NCI-H748 (cell line): Measurements from ENCODE around the gene STAMBP.
"Not testable (repeated sequence)": the region's sequence is repeated elsewhere in the genome, so short reads cannot be mapped to it uniquely, and the experiment has no call there.

Experiments
- DNase-seq: peaks from one replicate; lab custom pipeline; 2025; ENCODE audit not compliant: unreplicated experiment; lab: John Stamatoyannopoulos, UW

The STAMBP gene

DNA sequence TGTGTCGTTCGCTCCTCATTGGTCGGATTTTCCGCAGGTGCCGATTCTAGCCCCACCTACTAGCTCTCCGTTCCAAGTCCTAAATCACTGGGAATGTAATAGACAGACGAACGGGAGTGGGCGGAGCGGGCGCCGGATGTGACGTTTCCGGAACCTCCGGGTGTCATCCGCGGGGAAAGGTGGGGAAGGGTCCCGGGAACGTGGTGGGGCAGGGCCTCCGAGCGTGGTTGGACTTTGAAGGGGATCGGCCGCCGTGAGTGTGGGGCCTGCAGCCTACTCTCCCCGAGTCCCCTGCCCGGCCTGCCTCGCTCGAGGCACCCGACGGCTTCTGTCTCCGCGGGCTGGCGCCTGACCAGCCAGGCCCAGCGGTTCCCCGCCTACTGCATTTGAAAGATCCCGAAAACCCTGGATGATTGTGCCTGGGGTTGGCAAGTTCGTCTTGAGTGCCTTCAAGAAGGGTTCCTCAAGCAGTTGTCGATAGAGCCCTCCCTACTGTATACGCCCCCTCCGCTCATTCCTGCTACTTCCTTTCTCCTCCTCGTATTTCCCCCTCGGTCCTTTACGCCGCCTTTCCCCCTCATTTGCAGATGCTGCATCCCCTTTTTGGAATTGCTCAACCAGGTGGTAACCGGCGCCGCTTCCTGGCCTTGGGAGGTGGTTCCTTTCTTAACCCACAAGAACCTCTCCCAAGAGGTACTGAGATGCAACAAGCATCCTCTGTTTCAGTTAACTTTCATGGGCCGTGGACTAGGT is at the start of gene STAMBP:
STAMBP (plus strand) TSS at position 144 of the 753 bp plus-strand sequence. CDS start 1,896 bp downstream, outside the sequence.
- peak; percentile 95 for DNase-seq

DNA sequence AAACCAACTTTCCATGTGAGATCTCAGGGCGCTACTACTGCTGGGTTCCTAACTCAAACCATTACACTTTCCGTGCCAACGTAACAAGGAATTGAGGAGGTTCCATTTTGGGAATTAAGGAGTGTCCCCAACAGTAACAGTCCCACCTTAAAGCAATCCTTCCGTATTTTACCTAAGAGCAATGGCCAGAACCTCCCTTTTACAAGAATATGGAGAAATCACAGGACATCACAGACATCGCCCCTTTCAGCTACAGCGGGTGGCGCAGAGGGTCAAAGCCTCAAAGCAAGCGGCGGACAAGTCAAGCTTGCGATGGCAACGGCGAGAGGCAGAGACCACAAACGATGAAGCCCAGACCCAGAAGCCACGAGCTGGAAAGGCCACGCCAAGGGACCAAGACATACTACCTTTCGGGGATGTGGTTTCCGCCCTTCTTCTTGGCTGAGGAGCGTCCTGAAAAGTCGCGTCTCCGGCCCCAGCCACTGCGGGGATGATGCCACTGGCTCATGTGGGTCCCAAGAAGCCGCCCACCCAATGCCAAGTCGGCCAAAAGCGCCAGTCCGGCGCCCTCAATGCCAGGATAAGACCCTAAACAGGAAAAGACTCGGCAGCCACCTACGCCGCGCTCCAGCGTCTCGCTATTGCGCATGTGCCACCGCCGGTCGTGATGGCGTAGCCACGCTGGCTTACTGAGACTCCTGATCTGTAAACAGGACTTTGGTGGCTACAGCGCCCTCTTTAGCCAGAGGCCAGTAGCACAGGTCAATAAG is 49.1 kb upstream of the STAMBP start, which contains the start of gene DUSP11:
DUSP11 (minus strand) TSS at position 637 of the 770 bp plus-strand sequence; CDS start at position 508, 129 bp downstream.
- DNase-seq = peak; percentile 91

DNA sequence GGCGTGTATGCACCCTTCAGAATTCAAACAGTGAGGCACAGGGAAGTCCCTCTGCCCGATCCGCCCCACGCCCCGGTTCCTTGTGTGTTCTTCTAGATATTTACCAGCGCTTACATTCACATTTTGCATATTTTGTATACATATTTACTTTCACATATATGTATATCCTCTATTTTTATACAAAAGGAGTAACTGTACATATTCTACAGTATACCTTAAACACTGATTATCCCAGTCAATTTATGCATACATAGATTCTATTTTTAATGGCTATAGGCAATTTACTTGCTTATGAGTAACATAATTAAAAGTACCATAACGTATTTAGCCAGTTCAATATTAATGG is 48.6 kb upstream of the STAMBP start:
- DNase-seq = no peak

DNA sequence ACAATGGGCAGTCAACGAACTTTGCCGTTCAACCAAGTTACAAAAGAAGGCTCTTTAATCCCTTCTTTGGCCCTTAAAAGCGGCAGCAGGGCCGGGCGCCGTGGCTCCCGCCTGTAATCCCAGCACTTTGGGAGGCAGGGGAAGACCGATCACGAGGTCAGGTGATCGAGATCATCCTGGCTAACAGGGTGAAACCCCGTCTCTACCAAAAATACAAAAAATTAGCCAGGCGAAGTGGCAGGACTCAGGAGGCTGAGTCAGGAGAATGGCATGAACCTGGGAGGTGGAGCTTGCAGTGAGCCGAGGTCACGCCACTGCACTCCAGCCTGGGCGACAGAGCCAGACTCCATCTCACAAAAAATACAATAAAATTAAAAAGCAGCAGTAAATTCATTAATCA is 45.4 kb upstream of the STAMBP start:
- not testable (repeated sequence) for DNase-seq

DNA sequence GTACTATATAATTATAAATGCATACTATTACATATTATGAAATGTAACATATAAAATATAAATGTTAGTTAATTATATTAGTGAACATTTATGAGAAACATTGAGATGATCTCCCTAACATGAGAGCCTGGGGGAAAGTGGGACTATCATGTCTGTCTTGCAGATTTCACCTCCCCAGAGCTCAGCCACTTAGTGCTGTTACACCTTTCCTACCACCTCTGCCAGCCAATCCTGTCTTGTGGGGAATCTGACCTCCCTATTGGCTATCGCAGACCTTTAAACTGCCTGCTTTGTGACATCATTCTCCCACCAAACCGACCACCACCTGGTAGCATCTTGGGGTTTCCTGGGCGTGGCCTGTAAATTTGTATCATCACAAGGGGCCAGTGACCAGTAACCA is 44.9 kb upstream of the STAMBP start, which contains the start of gene C2orf78:
C2orf78 (plus strand) TSS at position 301 of the 400 bp plus-strand sequence. CDS start 127 bp downstream, outside the sequence.
- DNase-seq = not testable (repeated sequence)

DNA sequence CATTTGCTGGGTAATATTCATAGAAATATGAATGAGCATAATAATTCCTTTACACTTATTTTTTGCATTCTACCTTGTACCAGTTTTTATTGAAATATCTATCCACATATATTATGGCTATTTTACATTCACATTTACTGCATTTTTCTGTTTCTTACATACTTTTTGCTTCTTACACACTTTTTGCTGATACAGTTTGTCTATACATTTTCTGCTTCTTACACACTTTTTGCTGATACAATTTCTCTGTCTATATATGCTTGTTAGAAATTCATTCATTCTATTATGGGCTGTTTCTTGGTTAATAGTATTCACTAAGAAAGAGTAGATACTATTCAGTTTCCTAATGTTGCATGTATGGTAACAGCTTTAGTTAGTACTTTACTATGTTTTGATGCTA is 16.9 kb upstream of the STAMBP start:
- no peak for DNase-seq

DNA sequence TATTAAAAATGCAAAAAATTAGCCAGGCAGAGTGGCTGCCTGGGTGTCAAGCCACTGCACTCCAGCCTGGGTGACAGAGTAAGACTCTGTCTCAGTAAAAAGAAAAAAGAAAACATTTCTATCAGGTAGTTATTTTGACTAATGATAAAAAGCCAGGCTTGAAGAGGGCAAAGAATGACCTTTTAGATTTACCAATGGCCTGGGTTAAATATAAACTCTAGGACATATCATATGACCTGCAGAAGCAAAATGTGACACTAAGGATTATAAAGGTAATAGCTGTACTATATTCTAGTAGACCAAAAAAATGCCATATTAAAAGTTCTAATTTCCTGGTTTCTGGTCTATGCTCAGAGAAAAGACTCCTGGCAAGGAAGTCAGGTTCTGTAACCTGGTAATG is 16.1 kb upstream of the STAMBP start:
- no peak for DNase-seq

DNA sequence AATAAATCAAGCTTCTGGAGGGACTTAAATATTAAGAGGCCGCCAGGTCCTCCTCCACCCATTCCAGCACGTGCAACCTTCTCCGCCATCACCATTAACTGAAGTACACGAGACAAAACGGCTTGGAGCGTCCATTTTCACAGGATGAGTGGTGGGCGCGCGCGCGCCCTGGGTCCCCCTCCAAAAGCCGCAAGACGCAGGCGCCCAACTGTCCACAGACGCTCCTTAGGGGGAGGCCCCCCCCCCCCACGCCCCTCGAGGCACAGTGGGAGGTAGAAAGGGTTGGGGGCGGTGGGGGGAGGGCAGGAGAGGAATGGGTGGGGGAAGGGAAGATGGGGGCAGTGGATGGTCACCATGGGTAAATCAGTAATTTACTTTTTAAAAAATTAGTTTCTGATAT is 10.5 kb upstream of the STAMBP start:
- DNase-seq = no peak

DNA sequence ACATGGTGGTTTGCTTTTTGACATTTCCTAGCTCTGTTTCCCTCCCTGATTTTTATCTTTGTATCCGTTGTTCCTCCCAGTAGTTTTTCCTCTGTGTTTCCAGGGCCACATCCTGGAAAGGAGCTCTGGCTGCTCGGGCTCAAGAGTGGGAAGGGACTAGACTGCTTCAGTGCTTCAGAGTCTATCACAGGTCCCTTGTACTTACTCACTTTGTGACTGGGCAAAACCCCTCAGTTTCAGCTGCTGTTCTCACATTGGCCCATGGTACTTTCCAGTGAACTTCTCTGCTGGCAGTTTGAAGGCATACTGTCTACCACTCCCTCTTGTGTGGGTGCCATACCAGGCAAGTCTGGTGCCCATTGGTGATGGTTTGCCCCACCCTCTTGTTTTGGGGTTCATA is 7.5 kb upstream of the STAMBP start:
- no peak for DNase-seq

DNA sequence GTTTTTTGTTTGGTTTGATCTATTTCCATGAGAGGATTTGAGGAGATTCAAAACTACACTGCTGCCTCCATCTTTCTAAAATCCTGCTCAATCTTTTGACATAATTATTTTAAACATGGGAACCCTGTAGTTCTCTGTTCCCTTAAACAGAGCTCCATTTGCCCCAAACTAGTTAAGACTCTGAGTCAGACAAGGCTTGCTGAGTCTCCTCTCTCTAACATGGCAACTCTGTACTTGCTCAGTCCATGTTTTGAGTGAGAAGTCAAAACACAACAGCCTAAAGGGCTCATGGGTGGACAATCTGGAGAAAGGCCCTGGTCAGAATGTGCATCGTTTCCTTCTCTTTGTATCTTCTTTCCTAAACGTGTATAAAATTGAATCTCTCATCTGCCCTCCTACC is 7.1 kb upstream of the STAMBP start:
- DNase-seq = no peak

DNA sequence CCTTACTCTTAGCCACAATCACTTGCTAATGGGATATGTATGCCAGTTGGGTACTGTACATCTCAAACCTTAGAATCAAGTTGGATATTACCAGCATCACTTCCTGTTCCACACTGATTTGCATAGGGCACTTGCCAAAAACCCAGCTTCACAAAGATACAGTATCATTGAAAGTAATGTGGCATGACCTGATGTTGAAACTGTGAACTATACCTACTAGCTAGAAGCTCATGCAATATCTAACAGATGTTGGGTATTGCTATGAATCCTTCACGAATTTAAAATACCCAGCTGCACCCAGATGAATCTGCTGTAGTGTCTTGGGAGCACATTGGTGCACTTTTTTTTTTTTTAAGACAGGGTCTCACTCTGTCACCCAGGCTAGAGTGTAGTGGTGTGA is 6.5 kb upstream of the STAMBP start:
- no peak for DNase-seq

DNA sequence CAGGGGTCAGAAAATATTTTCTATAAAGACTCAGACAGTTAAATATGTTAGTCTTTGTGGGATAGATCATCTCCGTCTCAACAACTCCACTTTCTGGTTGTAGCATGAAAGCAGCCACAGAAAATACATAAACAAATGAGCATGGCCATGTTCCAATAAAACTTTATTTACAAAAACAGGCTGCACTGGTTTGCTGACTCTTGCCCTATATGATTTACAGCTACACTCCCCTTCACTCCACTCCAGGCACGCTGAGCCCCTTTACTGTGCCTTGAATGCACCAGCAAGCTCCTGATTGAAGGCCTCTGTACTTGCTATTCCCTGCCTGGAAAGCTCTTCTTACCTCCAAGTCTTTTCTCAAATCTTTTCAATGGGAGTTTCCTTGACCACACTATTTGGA is 5.8 kb upstream of the STAMBP start:
- no peak for DNase-seq

DNA sequence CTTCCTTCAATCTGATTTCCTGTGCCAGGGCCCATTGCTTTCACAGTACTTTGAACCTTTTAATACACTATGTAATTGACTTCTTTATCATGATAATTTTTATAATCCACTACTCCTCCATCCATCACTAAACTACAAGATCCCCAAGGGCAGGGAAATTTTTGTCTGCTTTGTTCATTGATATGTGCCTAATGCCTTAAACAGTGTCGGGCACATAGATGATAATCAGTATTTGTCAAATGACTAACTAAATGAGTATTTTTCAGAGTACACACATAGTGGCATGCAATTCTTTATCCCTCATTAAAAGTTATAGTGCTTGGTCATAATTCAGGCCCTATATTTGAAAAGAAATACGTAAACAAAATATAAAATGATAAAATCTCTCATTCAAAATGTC is 5.3 kb upstream of the STAMBP start:
- DNase-seq = no peak

DNA sequence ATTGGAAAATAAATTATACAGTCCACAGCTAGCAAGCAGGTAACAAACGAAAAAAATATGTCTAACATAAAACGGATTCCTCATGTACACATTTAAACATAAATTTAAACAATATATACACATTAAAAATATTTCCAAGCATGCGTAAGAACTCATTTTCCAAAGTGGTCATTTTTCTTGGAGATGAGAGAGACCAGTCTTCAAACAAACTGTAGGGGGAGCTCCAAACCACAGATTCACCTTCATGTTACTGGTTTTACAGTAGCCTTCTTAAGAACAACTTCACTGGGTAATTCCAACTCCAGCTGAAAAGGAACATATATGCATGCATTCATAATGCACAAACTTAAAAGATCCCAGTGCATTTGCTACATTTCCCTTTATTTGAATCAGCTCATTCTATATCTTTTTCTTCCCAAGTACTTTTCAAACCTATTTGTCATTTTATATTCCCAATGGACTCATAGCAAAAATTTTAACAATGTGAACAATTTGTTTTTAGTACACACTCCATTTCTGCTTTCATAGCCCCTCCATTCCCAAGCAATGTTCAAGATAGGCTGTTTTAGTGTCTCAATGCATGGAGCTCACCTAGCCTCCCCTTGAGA is 4.7 kb upstream of the STAMBP start:
- DNase-seq = peak; percentile 69

DNA sequence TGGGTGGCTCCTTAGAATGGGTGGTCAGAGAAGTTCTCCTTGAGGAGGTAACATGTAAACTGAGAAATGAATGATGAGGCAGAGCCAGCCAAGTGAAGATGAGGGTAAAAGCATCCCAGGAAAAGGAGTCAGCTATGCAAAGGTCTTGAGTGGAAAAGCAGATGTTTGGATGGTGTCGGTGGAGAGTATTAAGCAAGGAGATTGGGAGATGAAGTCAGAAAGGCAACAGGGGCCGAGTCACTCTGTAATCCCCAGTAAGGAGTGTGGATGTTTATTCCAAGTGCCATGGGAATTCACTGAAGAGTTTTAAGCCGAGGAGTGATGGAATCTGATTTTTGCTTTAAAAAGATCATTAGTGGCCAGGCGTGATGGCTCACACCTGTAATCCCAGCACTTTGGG is 3.4 kb upstream of the STAMBP start:
- no peak for DNase-seq

DNA sequence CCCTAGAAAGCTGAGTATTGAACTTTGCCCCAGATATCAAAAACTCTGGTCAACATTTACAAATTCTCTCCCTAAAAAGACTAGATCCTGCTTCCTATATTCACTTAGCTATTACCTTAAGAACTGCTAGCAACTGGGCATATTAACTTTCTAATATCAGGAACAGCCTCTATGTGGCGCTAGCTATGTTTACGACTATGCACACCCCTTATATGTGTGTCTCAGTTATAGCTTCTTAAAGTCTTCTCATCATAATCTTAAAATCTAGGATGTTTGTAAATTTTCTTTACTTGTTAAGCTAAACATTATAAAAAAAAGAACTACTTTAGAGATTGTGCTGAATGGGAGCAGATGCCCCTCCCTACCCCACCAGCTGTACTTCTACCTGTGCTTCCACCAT is 1.7 kb upstream of the STAMBP start:
- DNase-seq = peak; percentile 48

DNA sequence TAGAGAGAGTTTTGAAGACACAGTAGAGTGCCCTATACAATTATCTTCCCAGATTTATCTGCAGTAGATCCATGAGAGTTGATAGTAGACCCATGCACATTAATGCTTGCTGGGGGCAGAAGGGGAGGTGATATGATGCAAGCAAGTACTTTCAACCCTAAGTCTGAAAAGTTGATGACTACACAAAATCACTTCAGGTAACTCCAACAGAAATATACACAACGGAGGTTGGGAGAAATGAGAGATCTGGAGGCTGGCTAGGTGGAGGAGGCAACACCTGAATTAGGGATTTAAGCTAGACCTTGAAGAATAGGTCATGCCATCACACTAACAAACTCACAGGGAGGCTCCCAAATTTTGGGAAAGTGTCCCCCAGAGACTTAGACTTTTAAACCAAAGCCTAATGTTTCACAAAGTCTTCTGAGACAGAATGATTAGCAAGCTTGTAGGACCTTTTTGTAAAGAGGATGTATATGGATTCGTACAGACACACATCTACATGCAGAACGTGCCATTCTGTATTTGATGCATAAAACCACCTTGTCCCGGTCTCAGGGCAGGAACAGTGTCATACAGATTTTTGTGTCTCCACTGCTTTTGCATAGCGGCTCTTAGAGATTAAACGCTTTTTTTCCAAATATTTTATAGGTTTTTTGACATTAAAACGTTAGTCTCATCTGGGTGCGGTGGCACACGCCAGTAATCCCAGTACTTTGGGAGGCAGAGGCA is 937 bp upstream of the STAMBP start:
- no peak for DNase-seq

DNA sequence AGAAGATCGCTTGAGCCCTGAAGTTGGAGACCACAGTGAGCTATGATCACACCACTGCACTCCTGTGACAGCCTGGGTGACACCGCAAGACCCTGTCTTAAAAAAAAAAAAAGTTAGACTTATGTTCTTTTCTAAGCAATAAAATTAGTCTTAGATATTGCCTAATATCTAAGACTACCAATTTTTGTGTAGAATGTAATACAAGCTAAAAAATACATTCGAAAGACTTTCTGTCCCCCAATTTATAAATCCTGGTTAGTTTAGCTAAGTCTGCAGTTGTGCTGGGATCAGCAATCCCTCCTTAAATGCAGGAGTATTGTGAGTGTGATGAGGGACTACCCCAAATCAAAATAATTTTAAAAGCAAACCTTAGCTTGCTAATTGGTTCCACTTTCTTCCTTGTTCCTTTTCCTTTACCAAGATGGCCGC is 358 bp upstream of the STAMBP start:
- no peak for DNase-seq

DNA sequence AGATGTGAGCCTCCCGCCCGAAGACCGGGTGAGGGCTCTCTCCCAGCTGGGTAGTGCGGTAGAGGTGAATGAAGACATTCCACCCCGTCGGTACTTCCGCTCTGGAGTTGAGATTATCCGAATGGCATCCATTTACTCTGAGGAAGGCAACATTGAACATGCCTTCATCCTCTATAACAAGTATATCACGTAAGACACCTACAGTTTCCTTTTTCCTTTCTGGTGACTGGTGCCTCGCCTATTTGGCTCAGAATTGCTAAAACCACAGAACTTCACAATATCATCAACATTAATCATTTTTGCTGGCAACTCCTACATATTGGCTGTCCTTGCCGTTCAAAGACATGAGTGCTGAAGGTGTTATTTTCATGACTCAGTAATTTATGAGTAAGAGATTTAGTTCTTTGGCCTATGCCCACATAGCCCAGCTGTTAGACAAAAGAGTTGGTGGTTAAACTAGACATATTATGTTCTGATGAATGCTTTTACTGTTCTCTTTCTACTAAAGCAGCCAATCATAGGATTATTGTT is 2.2 kb downstream of the STAMBP start:
- no peak for DNase-seq

DNA sequence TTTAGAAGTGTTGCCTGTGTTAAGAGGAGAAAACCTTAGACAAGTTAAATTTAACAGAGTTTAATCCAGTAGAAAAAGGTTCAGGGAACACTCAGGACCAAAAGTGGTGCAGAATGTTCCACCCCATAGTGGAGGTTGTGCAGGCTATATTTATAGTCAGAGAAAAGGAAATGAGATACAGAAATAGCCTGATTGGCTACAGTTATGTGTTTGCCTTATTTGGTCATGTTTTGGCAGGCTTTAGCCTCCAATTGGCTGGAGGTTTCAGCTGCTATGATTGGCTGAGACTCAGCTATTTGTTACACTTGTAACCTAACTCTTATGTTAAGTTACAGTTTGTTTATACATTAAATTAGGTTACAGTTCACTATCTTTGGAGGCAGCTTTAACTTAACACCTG is 4.2 kb downstream of the STAMBP start:
- peak; percentile 5 for DNase-seq
